ENCODE measurements around the gene ILK. TPM values are rescaled to one million over a fixed set of nuclear protein-coding genes. Genes with fewer than 3 reads are reported as not detected.

The ILK gene
- total RNA-seq, 4 donors from 2014 or later: 139 to 148 (median 140) TPM

- TF ChIP-seq CTCF (IDR thresholded peaks at IDR 0.05): no peak
- TF ChIP-seq EP300 (IDR thresholded peaks at IDR 0.05): no peak
- no peak for TF ChIP-seq POLR2A (IDR thresholded peaks at IDR 0.05)
- Histone ChIP-seq H3K27ac (no peak overlapping the region), H3K36me3 (peaks cover 0 to 39% (median 9%) of the 10 kb centered on the region in 3 donors), H3K27me3 (no peaks in the 10 kb centered on the region), H3K4me1 (peaks cover 0 to 43% (median 15%) of the 10 kb centered on the region in 4 donors), H3K9me3 (no peaks in the 10 kb centered on the region), H3K4me3 (no peak overlapping the region)
- 93 to 95% methylated on average over 9 of the region's 9 CpGs for WGBS, 2 donors
- DNase-seq (ENCODE audit: low spot score in 2 of 2): no peak
These were observed 12.5 kb downstream of the ILK start for GRCh38 chr11:6615882-6616585.

- Histone ChIP-seq H3K36me3 (peaks cover 0 to 35% (median 9%) of the 10 kb centered on the region in 3 donors), H3K4me3 (no peak overlapping the region), H3K27ac (no peak overlapping the region), H3K9me3 (no peaks in the 10 kb centered on the region), H3K27me3 (no peaks in the 10 kb centered on the region), H3K4me1 (peaks cover 0 to 37% (median 10%) of the 10 kb centered on the region in 4 donors)
- 94 to 95% methylated on average over 14 of the region's 14 CpGs for WGBS, 2 donors
- TF ChIP-seq POLR2A (IDR thresholded peaks at IDR 0.05) (no peak), CTCF (IDR thresholded peaks at IDR 0.05) (no peak), EP300 (IDR thresholded peaks at IDR 0.05) (no peak)
- DNase-seq (ENCODE audit: low spot score in 2 of 2): no peak
These were observed 13.1 kb downstream of the ILK start for GRCh38 chr11:6616596-6617250.

GRCh38 chr11:6617315-6617781 is 13.8 kb downstream of the ILK start:
- H3K27me3 ChIP-seq: no peaks in the 10 kb centered on the region
- peak overlapping the region in 1 of 4 donors; percentile 86 for H3K4me3 ChIP-seq
- TF ChIP-seq EP300 (IDR thresholded peaks at IDR 0.05) (no peak), POLR2A (IDR thresholded peaks at IDR 0.05) (no peak), CTCF (IDR thresholded peaks at IDR 0.05) (no peak)
- H3K27ac ChIP-seq: peak overlapping the region in 2 of 4 donors; percentile 93 to 95
- H3K4me1 ChIP-seq: peaks cover 0 to 37% (median 10%) of the 10 kb centered on the region in 4 donors
- peaks cover 0 to 35% (median 9%) of the 10 kb centered on the region in 3 donors for H3K36me3 ChIP-seq
- no peak for DNase-seq (ENCODE audit: low spot score in 2 of 2)
- WGBS, 2 donors: 76 to 83% methylated on average over 5 of the region's 5 CpGs
- no peaks in the 10 kb centered on the region for H3K9me3 ChIP-seq

- peak overlapping the region; percentile 87 to 95 (median 92) for H3K27ac ChIP-seq
- peaks cover 0 to 35% (median 9%) of the 10 kb centered on the region in 3 donors for H3K36me3 ChIP-seq
- peak overlapping the region; percentile 68 to 86 (median 75) for H3K4me3 ChIP-seq
- H3K9me3 ChIP-seq: no peaks in the 10 kb centered on the region
- TF ChIP-seq CTCF (IDR thresholded peaks at IDR 0.05): no peak
- peak in 1 of 2 donors; percentile 33 for TF ChIP-seq EP300 (IDR thresholded peaks at IDR 0.05)
- no peak for TF ChIP-seq POLR2A (IDR thresholded peaks at IDR 0.05)
- peaks cover 0 to 28% (median 7%) of the 10 kb centered on the region in 4 donors for H3K4me1 ChIP-seq
- DNase-seq (ENCODE audit: low spot score in 2 of 2): peak in 1 of 2 donors; percentile 40
- no peaks in the 10 kb centered on the region for H3K27me3 ChIP-seq
- 11 to 14% methylated on average over 15 of the region's 15 CpGs for WGBS, 2 donors
These were observed 14.8 kb downstream of the ILK start for GRCh38 chr11:6618117-6619003.

All from tibial nerve (tissue), 4 donors.